ENCODE results near the gene GOLGA7B.

GOLGA7B gene

GRCh38 chr10:97869091-97870042 is 19.7 kb downstream of the GOLGA7B start:
- peak; percentile 86 for DNase-seq

- no peak for DNase-seq
Measured at GRCh38 chr10:97870990-97871389, 21.3 kb downstream of the GOLGA7B start.

GRCh38 chr10:97873569-97873968 is 23.9 kb downstream of the GOLGA7B start:
- no peak for DNase-seq

GRCh38 chr10:97874332-97874731 is 24.7 kb downstream of the GOLGA7B start:
- DNase-seq = no peak

GRCh38 chr10:97875391-97875790 is 25.7 kb downstream of the GOLGA7B start:
- DNase-seq = no peak

- no peak for DNase-seq
Measured at GRCh38 chr10:97876402-97876801, 26.8 kb downstream of the GOLGA7B start.

- DNase-seq = no peak
Measured at GRCh38 chr10:97879241-97879640, 29.6 kb downstream of the GOLGA7B start.

GRCh38 chr10:97880109-97880508 is 30.5 kb downstream of the GOLGA7B start:
- DNase-seq = no peak

GRCh38 chr10:97882142-97883091 is 32.8 kb downstream of the GOLGA7B start:
- peak; percentile 41 for DNase-seq

- DNase-seq = no peak
Measured at GRCh38 chr10:97883092-97883485, 33.4 kb downstream of the GOLGA7B start.

- DNase-seq = no peak
Measured at GRCh38 chr10:97886286-97886685, 36.6 kb downstream of the GOLGA7B start.

GRCh38 chr10:97887399-97887798 is 37.8 kb downstream of the GOLGA7B start:
- no peak for DNase-seq

- DNase-seq = no peak
Measured at GRCh38 chr10:97888134-97888533, 38.5 kb downstream of the GOLGA7B start.

GRCh38 chr10:97888641-97889262 is 39.1 kb downstream of the GOLGA7B start:
- no peak for DNase-seq

GRCh38 chr10:97889461-97890265 is 40.0 kb downstream of the GOLGA7B start:
- DNase-seq = no peak

GRCh38 chr10:97891497-97892167 is 42.0 kb downstream of the GOLGA7B start:
- DNase-seq = no peak

GRCh38 chr10:97892506-97892905 is 42.9 kb downstream of the GOLGA7B start:
- no peak for DNase-seq

- no peak for DNase-seq
Measured at GRCh38 chr10:97892939-97893338, 43.3 kb downstream of the GOLGA7B start.

- DNase-seq = no peak
Measured at GRCh38 chr10:97894092-97894491, 44.4 kb downstream of the GOLGA7B start.

GRCh38 chr10:97895084-97895483 is 45.4 kb downstream of the GOLGA7B start:
- DNase-seq = no peak

GRCh38 chr10:97895915-97896314 is 46.3 kb downstream of the GOLGA7B start:
- no peak for DNase-seq

Measured in stimulated activated CD8-positive, alpha-beta memory T cell treated with anti-CD3 and anti-CD28 coated beads, Interleukin-4, amount 100 ng/mL, for 48 hours (primary cell).